ENCODE data around the gene TRAPPC3.
A peak's percentile ranks its signal among the peaks of the same experiment; 100 is the strongest.

The TRAPPC3 gene

GRCh38 chr1:36118447-36119204 lies 30.7 kb downstream of the TRAPPC3 start:
- no peak for TF ChIP-seq Cebpa-rat (IDR thresholded peaks at IDR 0.05)
- Histone ChIP-seq H3K4me3 (no peak overlapping the region), H3K27me3 (peaks cover 21% of the 10 kb centered on the region), H3K27ac (no peak overlapping the region), H3K36me3 (no peaks in the 10 kb centered on the region), H3K9me3 (no peaks in the 10 kb centered on the region), H3K4me2 (no peak overlapping the region), H3K4me1 (peaks cover 43% of the 10 kb centered on the region), H4K20me1 (no peaks in the 10 kb centered on the region), H3K9ac (no peak overlapping the region)

GRCh38 chr1:36116901-36117300 lies 32.4 kb downstream of the TRAPPC3 start:
- TF ChIP-seq Cebpa-rat (IDR thresholded peaks at IDR 0.05) = no peak
- no peak overlapping the region for H3K4me2 ChIP-seq

GRCh38 chr1:36115931-36116330 lies 33.4 kb downstream of the TRAPPC3 start:
- Histone ChIP-seq H4K20me1 (no peaks in the 10 kb centered on the region), H3K4me1 (peaks cover 23% of the 10 kb centered on the region), H3K4me3 (no peak overlapping the region), H3K9me3 (no peaks in the 10 kb centered on the region), H3K4me2 (no peak overlapping the region), H3K36me3 (no peaks in the 10 kb centered on the region), H3K27me3 (no peaks in the 10 kb centered on the region), H3K9ac (no peak overlapping the region), H3K27ac (no peak overlapping the region)
- no peak for TF ChIP-seq Cebpa-rat (IDR thresholded peaks at IDR 0.05)

More at GRCh38 chr1:36116901-36117300, 32.4 kb downstream of the TRAPPC3 start:
- Histone ChIP-seq H3K4me3 (no peak overlapping the region), H3K9me3 (no peaks in the 10 kb centered on the region), H3K27ac (no peak overlapping the region), H4K20me1 (no peaks in the 10 kb centered on the region), H3K36me3 (no peaks in the 10 kb centered on the region), H3K27me3 (peaks cover 4% of the 10 kb centered on the region), H3K4me1 (peaks cover 26% of the 10 kb centered on the region), H3K9ac (no peak overlapping the region)

GRCh38 chr1:36115200-36115669 lies 34.1 kb downstream of the TRAPPC3 start:
- no peak overlapping the region for H3K9ac ChIP-seq
- TF ChIP-seq Cebpa-rat (IDR thresholded peaks at IDR 0.05) = no peak
- no peak overlapping the region for H3K4me3 ChIP-seq
- H3K36me3 ChIP-seq = no peaks in the 10 kb centered on the region
- peaks cover 16% of the 10 kb centered on the region for H3K4me1 ChIP-seq
- H3K27ac ChIP-seq = no peak overlapping the region
- H4K20me1 ChIP-seq = no peaks in the 10 kb centered on the region
- H3K27me3 ChIP-seq = no peaks in the 10 kb centered on the region
- H3K4me2 ChIP-seq = no peak overlapping the region
- no peaks in the 10 kb centered on the region for H3K9me3 ChIP-seq

- Histone ChIP-seq H4K20me1 (no peaks in the 10 kb centered on the region), H3K9me3 (no peaks in the 10 kb centered on the region), H3K4me2 (peak overlapping the region; percentile 57), H3K4me1 (peaks cover 13% of the 10 kb centered on the region), H3K36me3 (no peaks in the 10 kb centered on the region), H3K4me3 (no peak overlapping the region), H3K9ac (no peak overlapping the region), H3K27ac (no peak overlapping the region), H3K27me3 (no peaks in the 10 kb centered on the region)
- TF ChIP-seq Cebpa-rat (IDR thresholded peaks at IDR 0.05) = no peak
Observed at GRCh38 chr1:36114371-36114770, 34.9 kb downstream of the TRAPPC3 start.

GRCh38 chr1:36112823-36113222 lies 36.5 kb downstream of the TRAPPC3 start:
- TF ChIP-seq Cebpa-rat (IDR thresholded peaks at IDR 0.05) = no peak
- no peak overlapping the region for H3K4me2 ChIP-seq
- no peak overlapping the region for H3K9ac ChIP-seq
- no peak overlapping the region for H3K27ac ChIP-seq
- no peak overlapping the region for H3K4me3 ChIP-seq
- no peaks in the 10 kb centered on the region for H3K9me3 ChIP-seq
- no peaks in the 10 kb centered on the region for H4K20me1 ChIP-seq
- peaks cover 29% of the 10 kb centered on the region for H3K4me1 ChIP-seq
- no peaks in the 10 kb centered on the region for H3K27me3 ChIP-seq
- no peaks in the 10 kb centered on the region for H3K36me3 ChIP-seq

- no peak for TF ChIP-seq Cebpa-rat (IDR thresholded peaks at IDR 0.05)
- H3K4me1 ChIP-seq = peaks cover 45% of the 10 kb centered on the region
Observed at GRCh38 chr1:36111151-36111550, 38.1 kb downstream of the TRAPPC3 start.

GRCh38 chr1:36109041-36109679 lies 40.1 kb downstream of the TRAPPC3 start:
- H3K4me1 ChIP-seq = peaks cover 42% of the 10 kb centered on the region
- no peak overlapping the region for H3K27ac ChIP-seq
- no peaks in the 10 kb centered on the region for H4K20me1 ChIP-seq
- no peaks in the 10 kb centered on the region for H3K9me3 ChIP-seq
- H3K9ac ChIP-seq = no peak overlapping the region; the same call in 1 of the 2 replicates
- H3K4me2 ChIP-seq = peak overlapping the region; percentile 68
- H3K36me3 ChIP-seq = no peaks in the 10 kb centered on the region
- TF ChIP-seq Cebpa-rat (IDR thresholded peaks at IDR 0.05) = no peak
- no peaks in the 10 kb centered on the region for H3K27me3 ChIP-seq
- no peak overlapping the region for H3K4me3 ChIP-seq

More at GRCh38 chr1:36111151-36111550, 38.1 kb downstream of the TRAPPC3 start:
- Histone ChIP-seq H4K20me1 (no peaks in the 10 kb centered on the region), H3K9ac (no peak overlapping the region), H3K36me3 (no peaks in the 10 kb centered on the region), H3K4me3 (no peak overlapping the region), H3K27ac (no peak overlapping the region), H3K27me3 (no peaks in the 10 kb centered on the region), H3K4me2 (no peak overlapping the region), H3K9me3 (no peaks in the 10 kb centered on the region)

- H3K4me2 ChIP-seq = peak overlapping the region; percentile 68
- no peak overlapping the region for H3K9ac ChIP-seq
- peaks cover 38% of the 10 kb centered on the region for H3K4me1 ChIP-seq
- no peak for TF ChIP-seq Cebpa-rat (IDR thresholded peaks at IDR 0.05)
- no peaks in the 10 kb centered on the region for H3K27me3 ChIP-seq
- no peaks in the 10 kb centered on the region for H3K9me3 ChIP-seq
- H3K27ac ChIP-seq = no peak overlapping the region
- no peak overlapping the region for H3K4me3 ChIP-seq
- H3K36me3 ChIP-seq = no peaks in the 10 kb centered on the region
- no peaks in the 10 kb centered on the region for H4K20me1 ChIP-seq
Observed at GRCh38 chr1:36108314-36108713, 41.0 kb downstream of the TRAPPC3 start.

GRCh38 chr1:36107394-36107793 lies 41.9 kb downstream of the TRAPPC3 start:
- Histone ChIP-seq H3K4me1 (peaks cover 38% of the 10 kb centered on the region), H3K9me3 (no peaks in the 10 kb centered on the region), H3K4me2 (peak overlapping the region; percentile 68), H4K20me1 (no peaks in the 10 kb centered on the region), H3K4me3 (no peak overlapping the region), H3K9ac (0 out of 2 replicates have a peak overlapping the region, but pooled peaks have one; percentile 6), H3K36me3 (no peaks in the 10 kb centered on the region), H3K27me3 (no peaks in the 10 kb centered on the region), H3K27ac (no peak overlapping the region)
- TF ChIP-seq Cebpa-rat (IDR thresholded peaks at IDR 0.05) = no peak

Measured in BLaER1 (cell line).